Measurements from ENCODE around the gene STX18. TPM values are rescaled to one million over a fixed set of nuclear protein-coding genes. Genes with fewer than 3 reads are reported as not detected.

Gene STX18
- total RNA-seq, 2 experiments from 2014 or later: 20.2 to 23.2 TPM

DNA sequence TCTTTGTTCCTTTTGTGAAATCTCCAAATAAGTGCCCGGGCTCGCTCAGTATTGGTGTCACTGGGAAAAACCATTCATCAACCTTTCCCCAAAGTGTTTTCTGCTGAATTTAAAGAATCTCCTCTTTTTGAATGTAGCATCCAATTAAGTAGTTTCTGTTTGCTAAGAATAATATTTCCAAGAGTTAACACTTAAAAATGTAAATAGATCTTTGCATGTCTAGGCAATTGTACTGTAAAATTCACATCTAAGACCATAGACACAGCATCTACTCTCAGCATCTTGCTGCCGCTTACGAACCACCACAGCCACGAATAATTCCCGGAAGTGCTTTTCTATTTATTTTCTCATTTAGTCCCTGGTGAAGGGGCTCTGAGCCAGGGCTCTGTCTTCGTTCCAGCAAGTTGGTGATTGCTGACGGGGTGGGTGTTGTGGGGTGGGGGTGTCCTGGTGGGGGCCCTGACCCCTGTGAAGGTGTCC lies 153.5 kb downstream of the STX18 start:
- H3K36me3 Mint-ChIP-seq: peaks cover 2% of the 10 kb centered on the region
- H3K9me3 Mint-ChIP-seq: no peaks in the 10 kb centered on the region
- CTCF ChIA-PET: no interaction called here
- intact Hi-C loops (cut with micrococcal nuclease): no loop called here
- peaks cover 13% of the 10 kb centered on the region for H3K4me1 Mint-ChIP-seq (ENCODE audit: low read depth)
- H3K4me3 Mint-ChIP-seq: peak overlapping the region; percentile 59
- no peak for DNase-seq
- peaks cover 16% of the 10 kb centered on the region for H3K27me3 Mint-ChIP-seq
- no peak overlapping the region for H3K27ac Mint-ChIP-seq
- POLR2A ChIA-PET: no interaction called here

DNA sequence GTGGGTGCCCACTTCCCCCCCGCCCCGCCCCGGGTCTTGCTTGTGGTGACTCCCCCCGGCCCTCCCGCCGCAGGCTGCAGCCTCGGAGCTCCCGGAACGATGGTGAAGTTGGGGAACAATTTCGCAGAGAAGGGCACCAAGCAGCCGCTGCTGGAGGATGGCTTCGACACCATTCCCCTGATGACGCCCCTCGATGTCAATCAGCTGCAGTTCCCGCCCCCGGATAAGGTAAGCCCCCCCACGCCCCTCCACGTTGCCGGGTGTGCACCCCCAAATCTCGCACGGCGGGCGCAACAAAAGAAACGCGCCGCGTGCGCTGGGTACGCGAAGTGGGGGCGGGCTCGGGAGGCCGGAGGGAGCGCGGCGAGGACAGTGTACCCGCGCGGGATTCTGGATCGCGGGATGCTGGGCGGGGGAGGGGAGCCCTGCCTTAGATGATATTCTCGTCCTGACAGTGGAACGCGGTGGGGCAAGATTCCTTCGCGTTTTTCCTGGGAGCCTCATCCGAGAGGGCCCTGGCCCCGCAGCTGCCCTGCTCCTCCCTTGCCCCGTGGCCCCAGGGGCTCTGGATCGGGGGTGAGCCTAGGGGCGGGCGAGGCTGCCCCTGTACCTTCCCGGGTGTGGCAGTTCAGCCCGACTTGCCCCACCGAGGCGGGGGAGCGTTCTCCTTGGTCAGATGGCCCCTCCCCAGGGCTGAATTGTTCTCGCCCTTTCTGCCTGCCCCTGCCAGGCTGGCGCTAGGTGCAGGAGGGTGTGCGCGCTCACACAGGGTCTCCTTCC lies 154.1 kb downstream of the STX18 start:
- intact Hi-C loops (cut with micrococcal nuclease): loop anchor here (2.0 kb wide), 3 partner anchors 31 to 139 kb away; partner anchors contain the start of gene TMEM128
- no peaks in the 10 kb centered on the region for H3K9me3 Mint-ChIP-seq
- CTCF ChIA-PET: interaction anchor here (0.8 kb wide), 1 partner anchor 44 kb away, joined by 3 read pairs; no protein-coding TSS in a partner anchor
- peaks cover 16% of the 10 kb centered on the region for H3K27me3 Mint-ChIP-seq
- H3K4me1 Mint-ChIP-seq (ENCODE audit: low read depth): peaks cover 13% of the 10 kb centered on the region
- H3K27ac Mint-ChIP-seq: no peak overlapping the region
- peaks cover 2% of the 10 kb centered on the region for H3K36me3 Mint-ChIP-seq
- DNase-seq: peak; percentile 26
- H3K4me3 Mint-ChIP-seq: peak overlapping the region; percentile 59
- POLR2A ChIA-PET: no interaction called here

DNA sequence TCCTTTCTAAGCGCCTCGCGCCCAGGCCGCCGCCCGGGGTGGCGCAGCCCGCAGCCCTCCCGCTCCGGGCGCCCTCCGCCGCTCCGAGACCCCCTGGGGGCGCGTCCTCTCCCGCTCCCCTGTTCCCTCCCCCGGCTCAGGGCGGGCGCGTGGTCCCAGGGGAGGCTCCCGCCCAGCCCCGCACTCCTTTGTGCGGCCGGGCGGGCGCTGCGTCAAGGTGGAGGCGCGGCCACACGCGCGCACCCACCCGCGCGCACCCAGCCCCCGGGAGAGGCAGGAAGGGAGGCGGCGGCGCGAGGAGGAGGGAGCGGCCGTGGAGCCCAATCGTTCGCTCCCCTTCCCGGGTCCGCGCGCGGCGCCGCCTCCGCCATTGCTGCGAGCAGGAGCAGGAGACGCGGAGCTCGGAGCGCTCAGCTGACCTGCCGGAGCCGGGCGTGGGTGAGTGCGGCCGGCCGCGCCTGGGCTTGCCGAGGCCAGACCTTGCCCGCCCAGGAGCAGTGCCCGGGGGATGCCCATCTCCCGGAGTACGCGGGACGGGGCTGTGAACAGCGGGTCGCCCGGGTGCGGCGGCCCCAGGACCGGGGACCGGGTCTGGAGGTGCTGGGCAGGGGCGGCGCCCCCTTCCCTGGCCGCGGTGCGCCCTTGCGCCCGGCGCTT lies 155.0 kb downstream of the STX18 start, which contains the start of gene NSG1:
TSS of gene NSG1 (plus strand) at position 367 of the 657 bp plus-strand sequence. CDS start 528 bp downstream, outside the sequence.
- H3K27me3 Mint-ChIP-seq: peaks cover 17% of the 10 kb centered on the region

GRCh38 chr4:4386296-4386735 lies 155.5 kb downstream of the STX18 start:
- peak overlapping the region; percentile 78 for H3K4me3 Mint-ChIP-seq
- CTCF ChIA-PET: no interaction called here
- H3K4me1 Mint-ChIP-seq (ENCODE audit: low read depth): peaks cover 13% of the 10 kb centered on the region
- POLR2A ChIA-PET: no interaction called here
- no peak overlapping the region for H3K27ac Mint-ChIP-seq
- peaks cover 17% of the 10 kb centered on the region for H3K27me3 Mint-ChIP-seq
- intact Hi-C loops (cut with micrococcal nuclease): loop anchor here (2.0 kb wide), 3 partner anchors 32 to 138 kb away; partner anchors contain the start of gene TMEM128
- no peaks in the 10 kb centered on the region for H3K36me3 Mint-ChIP-seq
- H3K9me3 Mint-ChIP-seq: no peaks in the 10 kb centered on the region
- DNase-seq: peak; percentile 57

More for the DNA sequence above, 155.0 kb downstream of the STX18 start, which contains the start of gene NSG1:
- peaks cover 2% of the 10 kb centered on the region for H3K36me3 Mint-ChIP-seq
- intact Hi-C loops (cut with micrococcal nuclease): loop anchor here (2.0 kb wide), 3 partner anchors 32 to 138 kb away; partner anchors contain the start of gene TMEM128
- ChIA-PET POLR2A (no interaction called here), CTCF (interaction anchor here (0.8 kb wide), 1 partner anchor 45 kb away, joined by 3 read pairs; no protein-coding TSS in a partner anchor)
- H3K4me1 Mint-ChIP-seq (ENCODE audit: low read depth): peaks cover 13% of the 10 kb centered on the region
- H3K27ac Mint-ChIP-seq: no peak within 1 kb of the TSS
- DNase-seq: peak; percentile 55
- peak within 1 kb of the TSS; percentile 78 for H3K4me3 Mint-ChIP-seq
- H3K9me3 Mint-ChIP-seq: no peaks in the 10 kb centered on the region

- Mint-ChIP-seq H3K27ac (no peak overlapping the region), H3K4me1 (ENCODE audit: low read depth) (peaks cover 13% of the 10 kb centered on the region), H3K27me3 (peaks cover 17% of the 10 kb centered on the region), H3K4me3 (peak overlapping the region; percentile 78), H3K36me3 (no peaks in the 10 kb centered on the region), H3K9me3 (no peaks in the 10 kb centered on the region)
- POLR2A ChIA-PET: no interaction called here
- no peak for DNase-seq
- intact Hi-C loops (cut with micrococcal nuclease): loop anchor here (2.0 kb wide), 3 partner anchors 33 to 137 kb away; partner anchors contain the start of gene TMEM128
- CTCF ChIA-PET: interaction anchor here (0.5 kb wide), 1 partner anchor 98 kb away, joined by 3 read pairs; no protein-coding TSS in a partner anchor
Measured at GRCh38 chr4:4385729-4386295, 156.0 kb downstream of the STX18 start.

GRCh38 chr4:4384837-4385236 lies 157.0 kb downstream of the STX18 start:
- Mint-ChIP-seq H3K9me3 (no peaks in the 10 kb centered on the region), H3K4me3 (no peak overlapping the region), H3K4me1 (ENCODE audit: low read depth) (peaks cover 13% of the 10 kb centered on the region), H3K36me3 (no peaks in the 10 kb centered on the region), H3K27me3 (peaks cover 17% of the 10 kb centered on the region), H3K27ac (no peak overlapping the region)
- ChIA-PET CTCF (interaction anchor here (0.8 to 2.2 kb wide), 8 partner anchors 8 to 103 kb away, joined by 3 to 6 read pairs (median 3); no protein-coding TSS in a partner anchor), POLR2A (no interaction called here)
- peak; percentile 60 for DNase-seq
- intact Hi-C loops (cut with micrococcal nuclease): no loop called here

DNA sequence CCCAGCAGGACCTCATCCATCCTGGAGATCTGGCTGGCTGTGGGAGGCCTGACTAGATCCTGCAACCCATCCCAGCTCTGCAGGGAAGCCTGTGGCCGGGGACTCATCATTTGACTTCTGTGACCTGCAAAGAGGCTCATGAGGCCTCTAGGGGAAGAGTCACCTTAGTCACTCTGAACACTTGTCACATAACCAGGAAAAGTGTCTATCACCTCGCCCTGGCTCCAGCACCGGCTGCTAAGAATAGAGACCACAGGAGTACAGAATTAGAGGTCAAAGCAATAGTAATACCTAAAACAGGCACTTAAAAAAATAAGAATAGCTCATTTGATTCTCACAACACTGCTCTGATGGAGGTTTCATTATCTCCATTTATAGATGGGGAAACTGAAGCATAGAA lies 158.8 kb downstream of the STX18 start:
- ChIA-PET CTCF (interaction anchor here (2.2 kb wide), 1 partner anchor 43 kb away, joined by 5 read pairs; no protein-coding TSS in a partner anchor), POLR2A (no interaction called here)
- Mint-ChIP-seq H3K27ac (no peak overlapping the region), H3K4me1 (ENCODE audit: low read depth) (peaks cover 10% of the 10 kb centered on the region), H3K27me3 (peaks cover 14% of the 10 kb centered on the region), H3K36me3 (no peaks in the 10 kb centered on the region), H3K9me3 (no peaks in the 10 kb centered on the region), H3K4me3 (no peak overlapping the region)
- DNase-seq: no peak
- intact Hi-C loops (cut with micrococcal nuclease): no loop called here

DNA sequence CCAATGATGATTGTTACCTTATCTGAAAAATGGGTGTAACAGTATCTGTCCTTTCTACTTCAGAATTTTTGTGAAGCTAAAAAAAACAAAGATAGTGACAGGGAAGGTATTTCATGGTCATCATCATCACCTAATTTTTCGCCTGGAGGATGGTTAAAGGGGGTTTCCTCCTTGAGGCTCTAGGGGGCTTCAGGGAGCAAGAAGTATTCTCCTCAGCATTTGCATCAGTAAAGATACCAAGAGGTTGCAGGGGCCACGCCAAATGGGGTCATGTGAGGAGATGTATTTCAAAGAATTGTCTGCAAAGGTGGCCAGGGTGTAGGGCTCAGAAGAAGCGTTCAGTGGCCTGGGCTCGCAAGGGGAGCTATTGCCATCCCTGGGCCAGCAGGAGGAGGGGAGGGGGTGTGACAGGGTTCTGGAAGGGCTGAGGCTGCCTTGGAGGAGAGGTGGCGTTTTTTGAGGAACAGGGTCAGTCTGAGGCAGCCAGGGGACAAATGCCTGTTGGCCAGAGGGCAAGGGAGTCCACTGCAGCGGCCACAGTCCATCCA lies 162.2 kb downstream of the STX18 start:
- Mint-ChIP-seq H3K36me3 (no peaks in the 10 kb centered on the region), H3K27me3 (peaks cover 7% of the 10 kb centered on the region), H3K4me3 (no peak overlapping the region), H3K4me1 (ENCODE audit: low read depth) (no peaks in the 10 kb centered on the region), H3K9me3 (no peaks in the 10 kb centered on the region), H3K27ac (no peak overlapping the region)
- no peak for DNase-seq
- POLR2A ChIA-PET: no interaction called here
- intact Hi-C loops (cut with micrococcal nuclease): no loop called here
- CTCF ChIA-PET: no interaction called here

- Mint-ChIP-seq H3K9me3 (no peaks in the 10 kb centered on the region), H3K36me3 (no peaks in the 10 kb centered on the region), H3K4me1 (ENCODE audit: low read depth) (no peaks in the 10 kb centered on the region), H3K4me3 (no peak overlapping the region), H3K27me3 (peaks cover 7% of the 10 kb centered on the region), H3K27ac (no peak overlapping the region)
- intact Hi-C loops (cut with micrococcal nuclease): no loop called here
- ChIA-PET CTCF (no interaction called here), POLR2A (no interaction called here)
- DNase-seq: no peak
Measured at GRCh38 chr4:4377732-4378460, 164.0 kb downstream of the STX18 start.

GRCh38 chr4:4377191-4377590 lies 164.7 kb downstream of the STX18 start:
- H3K4me3 Mint-ChIP-seq: no peak overlapping the region
- H3K27ac Mint-ChIP-seq: no peak overlapping the region
- peaks cover 5% of the 10 kb centered on the region for H3K27me3 Mint-ChIP-seq
- DNase-seq: no peak
- H3K36me3 Mint-ChIP-seq: no peaks in the 10 kb centered on the region
- ChIA-PET CTCF (no interaction called here), POLR2A (no interaction called here)
- H3K4me1 Mint-ChIP-seq (ENCODE audit: low read depth): no peaks in the 10 kb centered on the region
- H3K9me3 Mint-ChIP-seq: no peaks in the 10 kb centered on the region
- intact Hi-C loops (cut with micrococcal nuclease): no loop called here

GRCh38 chr4:4376074-4376473 lies 165.8 kb downstream of the STX18 start:
- H3K36me3 Mint-ChIP-seq: no peaks in the 10 kb centered on the region
- H3K4me3 Mint-ChIP-seq: no peak overlapping the region
- no peak for DNase-seq
- ChIA-PET CTCF (interaction anchor here (0.8 kb wide), 1 partner anchor 9 kb away, joined by 3 read pairs; no protein-coding TSS in a partner anchor), POLR2A (no interaction called here)
- H3K9me3 Mint-ChIP-seq: no peaks in the 10 kb centered on the region
- H3K27me3 Mint-ChIP-seq: peaks cover 5% of the 10 kb centered on the region
- intact Hi-C loops (cut with micrococcal nuclease): no loop called here
- no peak overlapping the region for H3K27ac Mint-ChIP-seq
- no peaks in the 10 kb centered on the region for H3K4me1 Mint-ChIP-seq (ENCODE audit: low read depth)

Data from activated CD4-positive, alpha-beta memory T cell treated with anti-CD3 and anti-CD28 coated beads for 36 hours (primary cell).